ENCODE results near the gene SEL1L3. TPM values are rescaled to one million over a fixed set of nuclear protein-coding genes. Genes with fewer than 3 reads are reported as not detected.

Gene SEL1L3
- total and polyA plus RNA-seq, 7 donors, result 3.5 to 65.6 (median 8.1) TPM

DNA sequence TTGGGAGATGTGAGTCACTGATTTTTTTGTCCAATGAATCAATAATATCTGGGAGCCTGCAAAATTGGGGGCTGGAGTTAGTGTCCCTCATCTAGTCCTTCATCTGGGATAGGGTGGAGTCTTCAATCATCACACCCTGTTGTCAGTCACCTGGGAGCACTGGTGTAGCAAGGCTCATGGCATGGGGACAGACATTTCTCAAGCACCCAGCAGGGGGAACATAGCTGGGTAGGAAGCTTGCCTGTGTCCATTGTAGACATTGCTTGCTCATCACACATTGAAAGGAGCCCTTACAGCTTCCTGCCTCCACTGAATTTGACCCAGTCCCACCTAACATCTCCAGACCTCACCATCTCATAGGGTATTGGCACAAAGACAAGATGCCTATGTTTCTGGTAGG, 61.2 kb downstream of the SEL1L3 start:
- Histone ChIP-seq H3K27me3 (no peaks in the 10 kb centered on the region), H3K27ac (no peak overlapping the region), H3K4me3 (no peak overlapping the region), H3K36me3 (no peaks in the 10 kb centered on the region), H3K4me1 (no peaks in the 10 kb centered on the region), H3K9me3 (no peaks in the 10 kb centered on the region)
- intact Hi-C loops (cut with DNase I), result no loop called here
- no peak for TF ChIP-seq POLR2A (IDR thresholded peaks at IDR 0.05)
- TF ChIP-seq EP300 (IDR thresholded peaks at IDR 0.05), result no peak
- TF ChIP-seq POLR2AphosphoS5 (IDR thresholded peaks at IDR 0.05), result no peak
- TF ChIP-seq, protein P1, sequence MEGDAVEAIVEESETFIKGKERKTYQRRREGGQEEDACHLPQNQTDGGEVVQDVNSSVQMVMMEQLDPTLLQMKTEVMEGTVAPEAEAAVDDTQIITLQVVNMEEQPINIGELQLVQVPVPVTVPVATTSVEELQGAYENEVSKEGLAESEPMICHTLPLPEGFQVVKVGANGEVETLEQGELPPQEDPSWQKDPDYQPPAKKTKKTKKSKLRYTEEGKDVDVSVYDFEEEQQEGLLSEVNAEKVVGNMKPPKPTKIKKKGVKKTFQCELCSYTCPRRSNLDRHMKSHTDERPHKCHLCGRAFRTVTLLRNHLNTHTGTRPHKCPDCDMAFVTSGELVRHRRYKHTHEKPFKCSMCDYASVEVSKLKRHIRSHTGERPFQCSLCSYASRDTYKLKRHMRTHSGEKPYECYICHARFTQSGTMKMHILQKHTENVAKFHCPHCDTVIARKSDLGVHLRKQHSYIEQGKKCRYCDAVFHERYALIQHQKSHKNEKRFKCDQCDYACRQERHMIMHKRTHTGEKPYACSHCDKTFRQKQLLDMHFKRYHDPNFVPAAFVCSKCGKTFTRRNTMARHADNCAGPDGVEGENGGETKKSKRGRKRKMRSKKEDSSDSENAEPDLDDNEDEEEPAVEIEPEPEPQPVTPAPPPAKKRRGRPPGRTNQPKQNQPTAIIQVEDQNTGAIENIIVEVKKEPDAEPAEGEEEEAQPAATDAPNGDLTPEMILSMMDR (IDR thresholded peaks at IDR 0.05), result no peak
- no peak for DNase-seq

DNA sequence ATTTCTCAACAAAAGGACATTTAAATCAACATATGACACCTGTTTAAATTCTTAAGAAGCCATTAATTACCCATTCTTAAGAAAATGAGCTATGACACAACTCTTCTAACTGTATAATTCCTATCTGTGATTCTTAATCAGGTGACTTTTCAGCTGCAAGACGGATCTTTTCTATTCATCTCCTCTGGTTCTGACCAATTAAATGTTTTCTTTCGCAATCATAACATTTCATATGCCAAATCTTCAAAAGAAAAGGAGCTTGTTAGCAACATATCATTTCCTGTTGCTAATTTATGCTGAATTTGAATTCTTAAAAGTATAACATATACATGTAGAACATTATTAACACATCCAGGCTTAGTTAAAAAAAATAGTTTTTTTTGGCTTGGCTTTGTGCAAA, 62.5 kb downstream of the SEL1L3 start:
- H3K9me3 ChIP-seq, result no peaks in the 10 kb centered on the region
- H3K27me3 ChIP-seq, result no peaks in the 10 kb centered on the region
- DNase-seq, result no peak
- intact Hi-C loops (cut with DNase I), result no loop called here
- H3K4me3 ChIP-seq, result no peak overlapping the region
- no peaks in the 10 kb centered on the region for H3K36me3 ChIP-seq
- no peak overlapping the region for H3K27ac ChIP-seq
- no peaks in the 10 kb centered on the region for H3K4me1 ChIP-seq
- TF ChIP-seq POLR2A (IDR thresholded peaks at IDR 0.05), result no peak
- TF ChIP-seq, protein P1 (IDR thresholded peaks at IDR 0.05), result no peak
- no peak for TF ChIP-seq POLR2AphosphoS5 (IDR thresholded peaks at IDR 0.05)
- no peak for TF ChIP-seq EP300 (IDR thresholded peaks at IDR 0.05)
- 91 to 94% methylated on average over 2 of the region's 2 CpGs for WGBS, 2 donors

DNA sequence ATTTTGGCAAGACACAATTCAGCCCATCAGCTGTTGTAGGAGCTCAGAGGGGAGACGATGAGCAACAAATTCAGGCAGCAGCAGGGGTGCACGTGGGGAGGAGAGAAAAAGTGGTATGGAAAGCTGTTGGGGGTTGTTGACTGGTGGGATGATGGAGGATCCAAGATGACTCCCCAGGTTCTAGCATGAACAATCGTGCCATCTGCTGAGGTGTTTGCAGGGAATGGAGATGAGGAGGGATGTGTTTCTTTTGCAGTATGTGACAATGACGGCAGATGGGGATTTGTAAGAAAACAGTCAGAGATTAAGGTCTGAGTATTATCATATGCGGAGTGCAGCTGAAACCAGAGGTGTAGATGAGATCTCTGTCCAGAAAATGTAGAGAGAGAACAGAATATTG, 63.3 kb downstream of the SEL1L3 start:
- H3K9me3 ChIP-seq, result no peaks in the 10 kb centered on the region
- H3K4me1 ChIP-seq, result no peaks in the 10 kb centered on the region
- H3K4me3 ChIP-seq, result no peak overlapping the region
- H3K27ac ChIP-seq, result no peak overlapping the region
- no peaks in the 10 kb centered on the region for H3K27me3 ChIP-seq
- H3K36me3 ChIP-seq, result no peaks in the 10 kb centered on the region
- DNase-seq, result no peak
- intact Hi-C loops (cut with DNase I), result no loop called here
- WGBS, 2 donors, result 92 to 96% methylated on average over 5 of the region's 5 CpGs
- TF ChIP-seq, protein P1 (IDR thresholded peaks at IDR 0.05), result no peak
- TF ChIP-seq EP300 (IDR thresholded peaks at IDR 0.05) (no peak), POLR2AphosphoS5 (IDR thresholded peaks at IDR 0.05) (no peak), POLR2A (IDR thresholded peaks at IDR 0.05) (no peak)

DNA sequence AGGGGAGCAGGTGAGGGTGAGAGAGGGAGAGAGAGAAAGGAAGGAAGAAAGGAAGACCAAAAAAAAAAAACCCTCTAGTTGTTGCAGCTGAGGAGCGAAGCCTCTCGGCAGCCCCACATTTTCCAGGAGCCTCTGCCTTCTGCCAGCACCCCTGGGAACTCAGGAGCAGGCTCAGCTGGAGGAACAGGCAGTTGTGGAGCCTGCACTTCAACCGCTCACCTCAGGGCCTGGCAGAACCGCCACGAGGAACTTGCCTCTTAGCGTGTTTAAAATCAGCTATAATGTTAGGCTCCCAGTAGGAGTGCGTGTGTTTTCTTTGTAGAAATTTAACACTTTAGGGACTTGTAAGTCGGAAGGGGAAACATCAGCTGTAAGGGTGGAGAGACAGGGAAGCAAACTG, 65.7 kb downstream of the SEL1L3 start:
- TF ChIP-seq EP300 (IDR thresholded peaks at IDR 0.05) (no peak), POLR2AphosphoS5 (IDR thresholded peaks at IDR 0.05) (no peak), POLR2A (IDR thresholded peaks at IDR 0.05) (no peak)
- TF ChIP-seq, protein P1 (IDR thresholded peaks at IDR 0.05), result no peak
- 81 to 87% methylated on average over 8 of the region's 8 CpGs for WGBS, 2 donors
- H3K27me3 ChIP-seq, result no peaks in the 10 kb centered on the region
- H3K27ac ChIP-seq, result no peak overlapping the region
- no peaks in the 10 kb centered on the region for H3K36me3 ChIP-seq
- H3K9me3 ChIP-seq, result no peaks in the 10 kb centered on the region
- DNase-seq, result no peak
- H3K4me3 ChIP-seq, result no peak overlapping the region
- intact Hi-C loops (cut with DNase I), result no loop called here
- H3K4me1 ChIP-seq, result no peaks in the 10 kb centered on the region

All from sigmoid colon (tissue), 7 donors.